ENCODE results near the gene STBD1. TPM values are rescaled to one million over a fixed set of nuclear protein-coding genes. Genes with fewer than 3 reads are reported as not detected.

STBD1 gene
- total and polyA plus RNA-seq, 12 donors: 1.0 to 6.3 (median 3.5) TPM

DNA sequence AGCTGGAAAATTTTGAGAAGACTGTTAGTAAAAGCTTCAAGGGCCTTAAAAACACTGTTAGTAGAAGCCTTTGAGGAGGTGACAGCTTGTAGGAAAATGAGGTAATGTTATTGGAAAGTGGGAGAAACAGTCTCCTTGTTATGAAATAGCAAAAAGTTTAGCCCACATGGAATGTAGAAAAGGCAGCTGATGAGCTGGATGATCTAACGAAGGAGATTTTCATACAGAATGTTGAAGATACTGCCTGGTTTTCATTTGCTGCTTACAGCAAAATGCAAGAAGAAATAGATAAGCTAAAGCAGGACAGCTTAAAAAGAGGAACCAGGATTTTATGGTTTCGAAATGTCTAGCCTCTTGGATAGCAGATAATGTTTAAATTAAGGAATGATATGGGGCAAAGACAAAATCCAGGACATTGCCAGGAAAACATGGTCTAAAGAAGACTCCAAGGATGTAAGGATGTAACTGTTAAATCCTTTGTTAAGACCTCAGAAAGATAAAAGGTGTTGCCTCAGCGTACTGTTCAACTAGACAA lies 10.2 kb upstream of the STBD1 start:
- H3K27me3 ChIP-seq: no peaks in the 10 kb centered on the region
- no peak overlapping the region for H3K4me3 ChIP-seq
- H3K4me1 ChIP-seq (replicated peaks in 1 of 2): peaks cover 0 to 13% of the 10 kb centered on the region in 2 donors
- no peaks in the 10 kb centered on the region for H3K36me3 ChIP-seq (replicated peaks in 1 of 2)
- no peak for TF ChIP-seq CTCF (IDR thresholded peaks at IDR 0.05)
- TF ChIP-seq POLR2A (IDR thresholded peaks at IDR 0.05): no peak
- H3K9me3 ChIP-seq (replicated peaks in 1 of 3): no peaks in the 10 kb centered on the region
- WGBS, 4 donors: 86 to 93% (median 89%) methylated on average over 3 of the region's 3 CpGs
- DNase-seq: no peak
- no peak overlapping the region for H3K27ac ChIP-seq
- intact Hi-C loops (cut with DNase I): no loop called here

- Histone ChIP-seq H3K36me3 (replicated peaks in 1 of 2) (no peaks in the 10 kb centered on the region), H3K27me3 (no peaks in the 10 kb centered on the region), H3K9me3 (replicated peaks in 1 of 3) (no peaks in the 10 kb centered on the region), H3K4me1 (replicated peaks in 1 of 2) (peaks cover 4 to 24% of the 10 kb centered on the region in 2 donors), H3K27ac (no peak overlapping the region), H3K4me3 (no peak overlapping the region)
- no peak for DNase-seq
- intact Hi-C loops (cut with DNase I): no loop called here
- TF ChIP-seq POLR2A (IDR thresholded peaks at IDR 0.05): no peak
- TF ChIP-seq CTCF (IDR thresholded peaks at IDR 0.05): no peak
Observed at GRCh38 chr4:76298227-76298626, 8.3 kb upstream of the STBD1 start.

DNA sequence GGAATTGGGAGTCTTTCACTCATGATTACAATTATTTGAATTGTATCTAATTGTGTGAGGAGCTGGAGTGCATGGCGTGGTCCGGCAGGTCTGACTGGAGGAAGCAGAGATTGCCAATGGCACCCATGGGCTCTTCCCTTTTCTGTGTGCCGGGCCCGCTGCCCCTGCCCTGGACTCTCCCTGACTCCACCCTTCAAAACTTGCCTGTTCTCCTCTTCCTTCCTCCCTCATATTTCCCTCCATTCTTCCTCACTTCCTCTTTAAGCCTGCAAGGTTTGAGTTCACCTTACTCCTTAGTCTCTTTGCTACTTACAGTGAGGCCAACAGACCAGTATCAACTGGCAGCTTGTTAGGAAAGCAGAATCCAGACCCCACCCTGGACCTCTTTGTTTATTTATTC lies 6.5 kb upstream of the STBD1 start:
- no peak for TF ChIP-seq POLR2A (IDR thresholded peaks at IDR 0.05)
- no peak for TF ChIP-seq CTCF (IDR thresholded peaks at IDR 0.05)
- H3K36me3 ChIP-seq (replicated peaks in 1 of 2): no peaks in the 10 kb centered on the region
- no peak overlapping the region for H3K4me3 ChIP-seq
- H3K9me3 ChIP-seq (replicated peaks in 1 of 3): no peaks in the 10 kb centered on the region
- intact Hi-C loops (cut with DNase I): loop anchor here (10.0 kb wide), 2 partner anchors 105 to 115 kb away; no protein-coding TSS in a partner anchor
- no peak for DNase-seq
- WGBS, 4 donors: 61 to 83% (median 74%) methylated on average over 4 of the region's 4 CpGs
- no peaks in the 10 kb centered on the region for H3K27me3 ChIP-seq
- no peak overlapping the region for H3K27ac ChIP-seq
- peaks cover 4 to 25% of the 10 kb centered on the region in 2 donors for H3K4me1 ChIP-seq (replicated peaks in 1 of 2)

- Histone ChIP-seq H3K9me3 (replicated peaks in 1 of 3) (no peaks in the 10 kb centered on the region), H3K27me3 (no peaks in the 10 kb centered on the region), H3K36me3 (replicated peaks in 1 of 2) (no peaks in the 10 kb centered on the region), H3K27ac (peak overlapping the region; percentile 52 to 88 (median 77)), H3K4me3 (no peak overlapping the region), H3K4me1 (replicated peaks in 1 of 2) (peaks cover 4 to 34% of the 10 kb centered on the region in 2 donors)
- peak; percentile 47 to 73 (median 65) for DNase-seq
- intact Hi-C loops (cut with DNase I): loop anchor here (10.0 kb wide), 2 partner anchors 106 to 116 kb away; no protein-coding TSS in a partner anchor
- WGBS, 4 donors: 68 to 84% (median 77%) methylated on average over 4 of the region's 4 CpGs
- TF ChIP-seq POLR2A (IDR thresholded peaks at IDR 0.05) (peak in 1 of 2 donors; percentile 69), CTCF (IDR thresholded peaks at IDR 0.05) (no peak)
Observed at GRCh38 chr4:76301068-76301774, 5.3 kb upstream of the STBD1 start.
